ENCODE data around the gene BEX2.

GRCh38 chrX:103276581-103277002 is 34.2 kb downstream of the BEX2 start, which contains the start of gene TCEAL5:
- TF ChIP-seq CTCF (IDR thresholded peaks at IDR 0.05) (no peak), ZFX (IDR thresholded peaks at IDR 0.05; ENCODE audit: borderline replicate concordance) (no peak)

Data from 22Rv1 (cell line).